GM18873 (cell line): ENCODE data around the gene DENND6B.

ENCODE experiments used
- ATAC-seq: cut with Tn5 transposase; IDR thresholded peaks from one replicate; pipeline ENCODE4 v1.9.1; 2021; ENCODE audit warnings: mild to moderate bottlenecking, moderate library complexity, moderate number of reproducible peaks; ENCODE audit not compliant: unreplicated experiment, low FRiP score

Gene DENND6B

GRCh38 chr22:50305393-50305922, 21.4 kb downstream of the DENND6B start:
- no peak for ATAC-seq

GRCh38 chr22:50304528-50305392, 22.1 kb downstream of the DENND6B start:
- ATAC-seq = no peak

DNA sequence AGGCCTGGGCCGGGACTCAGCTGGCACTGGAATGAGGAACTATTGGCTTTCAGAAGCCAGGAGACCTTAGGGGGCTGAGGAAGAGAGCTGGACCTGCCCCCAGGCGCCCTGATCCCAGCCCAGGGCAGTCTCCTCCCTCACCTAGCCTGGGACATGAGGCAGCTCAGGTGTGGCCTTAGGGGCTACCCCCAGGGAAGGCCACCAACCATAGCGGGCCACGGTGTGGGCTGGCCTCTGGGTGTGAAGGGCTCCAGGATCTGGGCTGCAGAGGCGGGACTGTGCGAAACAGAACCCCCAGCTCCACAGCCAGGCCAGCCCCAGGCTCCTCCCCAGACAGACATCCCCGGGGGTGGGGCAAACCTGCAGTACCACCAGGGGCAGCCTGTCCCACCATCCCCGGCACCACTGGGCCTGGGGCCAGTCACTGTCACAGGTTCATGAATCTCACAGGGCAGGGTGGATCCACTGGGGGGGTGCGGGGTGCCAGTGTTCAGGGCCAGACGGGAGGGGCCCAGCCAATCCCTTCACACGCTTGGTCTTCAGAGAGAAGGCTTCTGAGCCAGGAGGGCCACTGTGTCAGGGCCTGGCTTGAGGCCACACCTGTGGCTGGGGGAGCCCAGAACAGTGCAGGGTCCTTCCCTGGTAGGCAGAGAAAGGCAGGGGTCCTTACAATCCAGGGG, 22.8 kb downstream of the DENND6B start:
- ATAC-seq = no peak

DNA sequence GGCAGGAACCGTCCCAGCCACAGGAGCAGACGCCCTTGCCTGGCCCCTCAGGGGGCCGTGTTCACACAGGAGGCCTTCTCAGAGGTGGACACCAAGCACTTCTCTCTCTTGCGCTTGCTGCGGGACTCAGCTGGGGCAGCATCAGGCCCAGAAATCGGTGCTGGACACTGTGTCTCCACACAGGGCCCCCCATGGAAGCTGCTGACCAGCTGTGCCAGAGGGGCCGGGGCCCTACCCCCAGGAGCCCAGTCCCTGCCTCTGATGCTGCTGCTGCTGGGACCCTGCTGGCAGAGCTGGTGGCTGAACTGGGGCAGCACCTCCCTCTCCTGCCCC, 23.3 kb downstream of the DENND6B start:
- ATAC-seq = no peak

DNA sequence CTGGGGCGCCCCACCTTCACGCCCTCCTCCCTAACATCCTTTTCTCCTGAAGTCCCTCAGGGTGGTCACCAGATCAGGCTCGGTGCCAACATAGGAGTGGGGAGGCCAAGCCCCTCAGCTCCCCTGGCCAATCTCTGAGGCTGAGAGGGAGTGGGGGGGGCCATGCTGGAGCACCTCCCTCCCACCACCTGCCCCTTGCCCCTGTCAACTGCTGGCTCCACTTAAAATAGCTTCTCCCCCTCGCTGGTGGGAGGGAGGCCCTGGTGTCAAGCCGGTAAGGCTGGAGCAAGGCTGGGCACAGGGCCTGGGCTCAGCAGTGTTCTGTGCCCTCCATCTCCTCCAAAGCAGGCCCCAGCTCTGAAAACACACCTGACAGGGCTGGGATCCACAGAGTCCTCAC, 24.2 kb downstream of the DENND6B start:
- no peak for ATAC-seq

GRCh38 chr22:50302041-50302541, 24.7 kb downstream of the DENND6B start:
- ATAC-seq = no peak

- ATAC-seq = no peak
Observed at GRCh38 chr22:50301581-50301991, 25.2 kb downstream of the DENND6B start.

DNA sequence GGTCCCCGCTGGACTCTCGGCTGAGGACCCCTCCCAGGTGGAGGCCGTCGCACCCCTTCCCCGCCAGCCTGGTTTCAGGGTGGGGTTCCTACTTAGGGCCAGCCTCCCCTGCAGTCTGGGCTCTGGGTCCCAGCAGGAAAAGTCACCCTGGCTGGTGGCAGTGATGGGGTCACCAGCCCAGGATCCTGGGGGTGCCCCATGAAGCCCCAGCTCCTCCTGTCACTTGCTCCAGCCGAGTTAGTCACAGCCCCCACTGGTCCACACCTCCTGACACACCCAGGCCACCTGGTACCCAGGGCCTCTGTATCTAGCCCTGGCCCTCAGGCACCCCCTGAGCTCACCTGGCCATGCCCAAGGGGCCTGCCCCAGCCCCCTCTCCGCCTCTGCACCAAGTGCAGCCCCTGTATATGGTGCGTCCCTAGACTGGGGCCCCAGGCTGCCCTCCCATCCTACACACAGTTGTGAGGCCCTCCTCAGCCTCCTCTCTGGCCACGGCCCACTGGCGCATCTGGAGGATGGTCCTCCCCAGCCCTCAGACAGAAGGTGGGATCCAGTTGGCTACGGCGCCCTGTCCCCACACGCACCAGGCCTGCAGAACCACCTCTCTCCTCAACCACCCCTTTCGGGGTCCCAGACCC, 26.1 kb downstream of the DENND6B start:
- ATAC-seq = no peak

GRCh38 chr22:50299785-50300619, 26.8 kb downstream of the DENND6B start:
- no peak for ATAC-seq

- ATAC-seq = no peak
Observed at GRCh38 chr22:50298937-50299784, 27.7 kb downstream of the DENND6B start.

DNA sequence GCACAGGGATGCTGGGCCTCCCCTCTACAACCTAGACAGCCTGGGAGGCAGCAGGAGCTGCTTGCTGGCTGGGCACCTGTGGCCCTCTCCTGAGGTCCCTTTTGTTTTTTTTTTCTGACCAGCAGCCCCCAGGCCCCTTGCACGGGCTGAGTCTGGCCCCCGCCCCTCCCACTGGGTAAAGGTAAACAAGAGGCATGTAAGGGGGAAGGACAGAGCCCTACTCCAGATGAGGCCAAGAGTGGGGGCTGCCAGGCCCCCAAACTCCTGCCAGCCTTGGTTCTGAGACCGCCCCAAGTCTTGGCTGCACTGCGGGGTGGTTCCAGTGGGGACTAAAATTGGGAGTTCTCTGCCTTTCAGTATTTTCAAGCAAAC, 28.6 kb downstream of the DENND6B start:
- ATAC-seq = no peak

GRCh38 chr22:50297510-50298265, 29.1 kb downstream of the DENND6B start:
- ATAC-seq = no peak

- no peak for ATAC-seq
Observed at GRCh38 chr22:50296658-50297490, 29.9 kb downstream of the DENND6B start.

GRCh38 chr22:50294319-50294656, 32.5 kb downstream of the DENND6B start:
- ATAC-seq = no peak

- no peak for ATAC-seq
Observed at GRCh38 chr22:50293441-50294318, 33.1 kb downstream of the DENND6B start.

GRCh38 chr22:50292643-50293440, 34.0 kb downstream of the DENND6B start:
- no peak for ATAC-seq
